Right cardiac atrium (tissue), 5 donors: ENCODE data around the gene EYS. TPM values are rescaled to one million over a fixed set of nuclear protein-coding genes. Genes with fewer than 3 reads are reported as not detected.

Source experiments
- ATAC-seq, 2 donors: fragments of 200-7000 bp; cut with Tn5 transposase; one replicate each; pipeline versions ENCODE4 v1.8.0 to v1.9.1; 2020; ENCODE audit warnings: moderate library complexity in 2 of 2, mild to moderate bottlenecking in 1 of 2
- DNase-seq, 3 donors: peaks; one replicate each; pipeline ENCODE4 v3.0.0-alpha.2; 2020
- H3K27ac ChIP-seq: one replicate; pipeline ENCODE4 v1.5.1; 2013; ENCODE audit warnings: mild to moderate bottlenecking, low read length, control low read depth, moderate library complexity
- H3K27me3 ChIP-seq: one replicate; pipeline ENCODE4 v1.6.1; 2013; ENCODE audit not compliant: control insufficient read depth, insufficient read depth
- H3K4me1 ChIP-seq: one replicate; pipeline ENCODE4 v1.6.1; 2013; ENCODE audit warnings: low read length; ENCODE audit not compliant: control insufficient read depth, insufficient read depth
- H3K4me3 ChIP-seq: one replicate; pipeline ENCODE4 v1.5.1; 2013; ENCODE audit warnings: low read length, control low read depth
- H3K9me3 ChIP-seq: one replicate; pipeline ENCODE4 v1.6.1; 2013; ENCODE audit warnings: low read length; ENCODE audit not compliant: control insufficient read depth
- WGBS: extraction: QIAGEN DNeasy Blood & Tissue Kit; methylation state at CpG from one replicate; pipeline ENCODE4 v1.1.7; 2013; 5-methylcytosine and 5-hydroxymethylcytosine counted together
- intact Hi-C, 4 donors: fragments of 100-400 bp; cut with DNase I; formaldehyde crosslinking; loops; one replicate each; pipeline versions ENCODE4 v1.11.0 to v1.14.0; 2022 to 2023
- polyA plus RNA-seq: library from polyadenylated mRNA; stranded (reverse); fragments of 200-250 nt; gene quantifications from one replicate; pipeline ENCODE4 v1.2.3, GENCODE V29; 2013
- total RNA-seq, 4 donors: library from RNA; stranded (reverse); fragmentation: NEBNext Ultra II Directional; extraction: Animal tissue kit (Norgen Biotek cat#: 25700); gene quantifications; one replicate each; pipeline ENCODE4 v1.2.1, GENCODE V29; 2021
- donor health status: healthy with polysubstance abuse.
- donor health status: DM: no; HTN: yes; CAD: no.
- donor health status: DM: no; HTN: no; CAD: no.
- donor health status: DM: no; HTN: yes; CAD: no; lungs with severe emphysema.
- donor health status: DM: yes; HTN: yes; CAD: no.

Gene EYS
- total and polyA plus RNA-seq, 5 donors, result 0.02 to 0.24 (median 0.06) TPM; not detected in 2

DNA sequence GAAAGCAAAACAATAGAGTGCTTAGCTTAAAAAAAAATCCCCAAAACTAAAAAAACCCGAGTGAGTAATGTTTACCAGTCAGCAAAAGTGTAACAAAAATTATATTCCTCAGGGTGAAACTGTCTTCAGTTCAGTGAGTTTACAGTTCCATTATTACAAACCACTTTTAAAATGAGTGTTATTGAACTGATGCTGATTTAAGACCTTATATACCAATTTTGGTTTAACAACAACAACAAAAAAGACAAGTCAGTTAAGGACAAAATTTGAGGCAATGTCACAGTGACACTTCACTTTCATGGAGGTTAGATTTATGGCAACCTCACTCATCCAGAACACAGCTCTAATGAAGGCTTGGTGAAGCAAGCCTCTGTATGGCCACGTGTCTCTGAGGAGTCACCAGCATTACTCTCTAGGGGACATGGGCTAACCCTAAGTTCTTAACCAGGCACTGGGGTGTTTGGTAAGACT lies 1440.6 kb downstream of the EYS start:
- DNase-seq (no peak), ATAC-seq (no peak)
- intact Hi-C loops, result no loop called here
- WGBS, result 63% methylated on average over 2 of the region's 2 CpGs
- H3K4me3 ChIP-seq, result no peak overlapping the region
- H3K4me1 ChIP-seq, result no peaks in the 10 kb centered on the region
- no peak overlapping the region for H3K27ac ChIP-seq
- H3K9me3 ChIP-seq, result no peaks in the 10 kb centered on the region
- no peaks in the 10 kb centered on the region for H3K27me3 ChIP-seq

DNA sequence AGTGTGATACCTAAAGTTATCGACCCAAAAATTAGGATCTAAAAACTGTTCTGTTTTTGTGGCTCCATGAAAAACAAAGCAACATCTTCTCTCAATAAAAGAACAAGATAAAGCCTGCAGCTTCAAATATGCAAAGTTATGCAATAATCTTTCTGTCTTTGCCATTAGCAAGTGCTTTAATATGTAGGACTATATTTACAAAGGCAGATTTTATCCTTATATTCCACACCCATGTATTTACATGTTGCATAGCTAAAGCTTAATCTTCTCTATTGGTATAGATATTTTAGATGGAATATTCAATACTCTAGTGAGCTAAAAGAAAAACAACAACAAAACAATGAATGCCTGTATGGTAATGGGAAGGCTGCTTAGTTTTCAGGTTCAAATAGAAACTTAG lies 1443.2 kb downstream of the EYS start:
- Histone ChIP-seq H3K9me3 (no peaks in the 10 kb centered on the region), H3K4me3 (no peak overlapping the region), H3K27me3 (no peaks in the 10 kb centered on the region), H3K27ac (no peak overlapping the region), H3K4me1 (no peaks in the 10 kb centered on the region)
- WGBS, result 88% methylated on average over 1 of the region's 1 CpG
- intact Hi-C loops, result no loop called here
- ATAC-seq, result no peak
- no peak for DNase-seq

DNA sequence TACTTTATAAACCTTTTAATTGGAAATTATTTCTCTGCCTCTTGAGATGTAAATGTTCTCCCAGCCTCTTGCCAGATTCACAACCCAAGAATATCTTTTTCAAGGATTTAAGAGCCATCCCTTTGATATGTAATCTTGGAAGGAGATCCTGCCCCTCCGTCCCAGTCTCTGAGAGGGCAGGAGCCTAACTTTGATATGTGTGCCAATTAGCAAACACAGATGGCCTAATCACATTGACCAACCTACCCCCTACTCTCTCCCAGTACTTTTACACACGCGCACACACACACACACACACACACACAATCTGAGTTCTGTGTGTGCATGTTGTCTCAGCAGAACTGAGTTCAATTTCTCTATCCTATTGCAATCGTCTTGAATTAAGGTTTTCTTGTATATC lies 1447.7 kb downstream of the EYS start:
- DNase-seq (no peak), ATAC-seq (no peak)
- intact Hi-C loops, result no loop called here
- no peak overlapping the region for H3K4me3 ChIP-seq
- no peaks in the 10 kb centered on the region for H3K4me1 ChIP-seq
- H3K27me3 ChIP-seq, result no peaks in the 10 kb centered on the region
- H3K27ac ChIP-seq, result no peak overlapping the region
- WGBS, result 68% methylated on average over 4 of the region's 4 CpGs
- H3K9me3 ChIP-seq, result no peaks in the 10 kb centered on the region

DNA sequence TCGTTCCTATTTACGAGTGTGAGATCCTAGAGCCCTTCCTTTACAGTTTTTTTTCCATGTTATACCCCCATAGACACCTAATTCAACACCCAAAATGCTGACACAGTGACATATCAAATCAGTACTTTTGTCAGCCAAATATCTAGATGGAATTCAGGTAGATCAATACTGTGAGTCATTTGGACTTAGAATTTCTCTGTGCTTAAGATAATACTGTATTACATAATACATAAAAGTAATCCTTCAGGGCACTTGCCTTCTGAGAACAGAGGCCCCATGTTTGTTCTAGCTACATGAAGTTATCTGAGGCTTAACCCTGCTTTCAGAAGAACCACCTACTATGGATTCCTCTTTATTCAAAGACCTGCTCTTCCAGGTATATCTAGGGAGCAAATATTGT lies 1448.3 kb downstream of the EYS start:
- ATAC-seq, result no peak
- WGBS, result 44% methylated on average over 2 of the region's 2 CpGs
- no peaks in the 10 kb centered on the region for H3K9me3 ChIP-seq
- intact Hi-C loops, result no loop called here
- DNase-seq, result no peak
- no peaks in the 10 kb centered on the region for H3K4me1 ChIP-seq
- H3K4me3 ChIP-seq, result no peak overlapping the region
- no peaks in the 10 kb centered on the region for H3K27me3 ChIP-seq
- no peak overlapping the region for H3K27ac ChIP-seq

DNA sequence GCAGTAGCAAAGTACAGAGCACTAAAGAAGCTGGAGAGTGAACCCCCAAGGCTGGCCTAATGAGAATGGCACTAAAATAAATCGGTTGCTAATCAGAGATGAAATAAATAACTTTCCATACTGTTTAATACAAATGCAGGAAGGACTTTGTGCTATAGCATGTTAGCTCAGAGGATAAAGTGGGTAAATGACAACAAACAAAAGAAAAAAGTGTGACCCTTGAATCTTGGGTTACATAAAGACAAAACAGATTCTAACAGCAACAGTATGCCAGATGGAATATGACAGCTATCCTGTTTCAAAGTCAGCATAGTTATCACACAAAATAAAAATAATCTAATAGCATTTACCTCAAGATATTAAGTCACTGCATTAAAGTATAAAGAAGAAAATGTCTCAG lies 1448.7 kb downstream of the EYS start:
- no peak overlapping the region for H3K4me3 ChIP-seq
- no peak overlapping the region for H3K27ac ChIP-seq
- H3K4me1 ChIP-seq, result no peaks in the 10 kb centered on the region
- H3K27me3 ChIP-seq, result no peaks in the 10 kb centered on the region
- 72% methylated on average over 1 of the region's 1 CpG for WGBS
- no peaks in the 10 kb centered on the region for H3K9me3 ChIP-seq
- ATAC-seq (no peak), DNase-seq (no peak)
- intact Hi-C loops, result no loop called here

DNA sequence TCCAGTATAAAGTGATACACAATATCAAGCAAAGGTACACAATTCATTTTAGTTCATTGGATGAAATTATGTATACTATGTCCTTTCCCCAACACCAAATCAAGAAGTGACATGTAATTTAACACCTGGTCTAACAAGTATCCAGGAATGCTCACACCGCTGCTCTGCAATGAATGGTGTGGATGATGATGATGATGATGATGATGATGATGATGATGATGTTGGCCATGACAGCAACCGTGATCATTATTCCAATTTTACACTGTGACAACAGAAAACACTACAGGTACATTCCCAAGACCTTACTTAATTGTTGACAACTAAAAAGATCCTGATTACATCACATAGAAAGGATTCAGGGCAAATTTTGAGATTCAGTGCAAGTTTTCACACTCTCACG lies 1449.4 kb downstream of the EYS start:
- no peak for ATAC-seq
- H3K4me3 ChIP-seq, result no peak overlapping the region
- H3K9me3 ChIP-seq, result no peaks in the 10 kb centered on the region
- no peaks in the 10 kb centered on the region for H3K4me1 ChIP-seq
- H3K27me3 ChIP-seq, result no peaks in the 10 kb centered on the region
- no peak overlapping the region for H3K27ac ChIP-seq
- no peak for DNase-seq
- 31% methylated on average over 3 of the region's 3 CpGs for WGBS
- intact Hi-C loops, result no loop called here

DNA sequence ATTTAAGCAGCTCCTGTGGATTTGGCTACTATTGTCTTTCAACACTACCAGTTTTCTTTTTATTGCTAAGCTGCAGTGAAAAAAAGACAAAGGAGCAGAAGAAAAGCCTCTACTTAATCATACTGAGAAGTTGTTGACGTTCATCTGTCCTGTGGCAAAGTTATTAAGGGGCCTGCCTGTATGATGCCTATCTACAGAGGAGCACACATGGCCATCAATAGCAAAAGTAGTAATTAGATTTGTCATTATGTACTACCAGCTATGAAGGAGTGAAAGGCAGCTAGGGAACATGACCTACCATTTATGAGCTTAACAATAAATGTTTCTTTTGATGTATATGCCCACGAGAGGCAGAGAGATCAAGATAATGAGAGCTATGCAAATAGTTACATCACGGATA lies 1450.5 kb downstream of the EYS start:
- 79% methylated on average over 3 of the region's 3 CpGs for WGBS
- H3K9me3 ChIP-seq, result no peaks in the 10 kb centered on the region
- intact Hi-C loops, result no loop called here
- no peaks in the 10 kb centered on the region for H3K4me1 ChIP-seq
- no peaks in the 10 kb centered on the region for H3K27me3 ChIP-seq
- DNase-seq, result no peak
- no peak overlapping the region for H3K27ac ChIP-seq
- no peak overlapping the region for H3K4me3 ChIP-seq
- no peak for ATAC-seq

DNA sequence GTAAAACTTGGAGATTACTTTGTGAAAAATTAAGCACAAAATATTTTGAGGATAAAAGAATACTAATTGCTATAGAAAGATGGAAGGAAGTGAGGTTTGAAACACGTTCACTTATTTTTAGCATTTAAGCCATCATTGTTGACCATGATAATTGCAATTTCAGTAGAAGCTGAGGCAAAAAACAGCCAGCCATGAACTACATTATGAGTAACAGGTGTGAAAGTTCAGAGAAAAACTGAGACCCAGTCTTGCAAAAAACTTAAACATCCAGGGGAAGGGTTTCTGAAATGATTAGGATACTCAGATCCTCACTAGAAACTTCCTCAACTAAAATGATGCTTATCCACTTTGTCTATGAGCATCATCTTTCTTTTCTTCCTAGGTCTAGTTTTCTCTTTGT lies 1452.0 kb downstream of the EYS start:
- DNase-seq (no peak), ATAC-seq (no peak)
- Histone ChIP-seq H3K27ac (no peak overlapping the region), H3K27me3 (no peaks in the 10 kb centered on the region), H3K4me3 (no peak overlapping the region), H3K4me1 (no peaks in the 10 kb centered on the region), H3K9me3 (no peaks in the 10 kb centered on the region)
- intact Hi-C loops, result no loop called here
- WGBS, result 68% methylated on average over 1 of the region's 1 CpG

DNA sequence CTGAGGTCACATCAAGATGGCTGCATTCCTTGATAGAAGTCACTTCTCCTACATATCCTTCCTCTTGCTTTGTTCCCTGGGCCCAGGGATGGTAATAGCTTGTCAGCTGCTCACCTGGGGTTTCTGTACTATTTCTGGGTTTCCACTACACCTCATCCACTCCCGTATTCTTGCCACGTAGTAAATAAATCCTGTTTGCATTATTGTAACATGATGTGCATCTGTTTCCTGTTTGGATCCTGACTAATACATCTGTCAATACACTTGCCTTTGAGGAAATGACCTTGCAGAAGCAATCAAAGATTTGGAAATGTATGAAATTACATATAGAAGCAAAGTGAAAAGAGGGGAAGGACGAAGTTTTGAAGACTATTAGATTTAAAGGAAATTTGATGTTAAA lies 1452.5 kb downstream of the EYS start:
- 47% methylated on average over 3 of the region's 3 CpGs for WGBS
- no peaks in the 10 kb centered on the region for H3K4me1 ChIP-seq
- no peaks in the 10 kb centered on the region for H3K9me3 ChIP-seq
- no peaks in the 10 kb centered on the region for H3K27me3 ChIP-seq
- intact Hi-C loops, result no loop called here
- no peak overlapping the region for H3K27ac ChIP-seq
- DNase-seq, result no peak
- H3K4me3 ChIP-seq, result no peak overlapping the region
- no peak for ATAC-seq

DNA sequence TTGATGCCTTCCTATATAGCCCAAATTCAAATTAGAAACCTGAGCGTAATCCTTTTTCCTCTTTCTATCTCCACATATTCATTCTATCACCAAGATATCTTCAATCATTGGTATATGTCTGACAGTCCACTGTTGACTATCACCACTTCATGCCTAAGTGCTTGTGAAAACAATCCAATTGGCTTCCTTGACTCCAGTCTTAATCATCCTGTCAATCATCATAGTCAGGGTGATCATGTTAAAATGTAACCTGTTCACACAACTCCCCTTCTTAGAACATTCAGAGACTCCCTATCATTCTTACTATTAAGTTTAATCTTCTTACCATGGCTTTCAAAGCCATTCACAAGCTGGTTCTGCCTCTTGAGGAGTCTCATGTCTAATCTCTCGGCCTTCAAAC lies 1454.8 kb downstream of the EYS start:
- ATAC-seq (no peak), DNase-seq (no peak)
- Histone ChIP-seq H3K4me1 (no peaks in the 10 kb centered on the region), H3K27ac (no peak overlapping the region), H3K4me3 (no peak overlapping the region), H3K9me3 (no peaks in the 10 kb centered on the region), H3K27me3 (no peaks in the 10 kb centered on the region)
- intact Hi-C loops, result no loop called here
- 82% methylated on average over 2 of the region's 2 CpGs for WGBS

DNA sequence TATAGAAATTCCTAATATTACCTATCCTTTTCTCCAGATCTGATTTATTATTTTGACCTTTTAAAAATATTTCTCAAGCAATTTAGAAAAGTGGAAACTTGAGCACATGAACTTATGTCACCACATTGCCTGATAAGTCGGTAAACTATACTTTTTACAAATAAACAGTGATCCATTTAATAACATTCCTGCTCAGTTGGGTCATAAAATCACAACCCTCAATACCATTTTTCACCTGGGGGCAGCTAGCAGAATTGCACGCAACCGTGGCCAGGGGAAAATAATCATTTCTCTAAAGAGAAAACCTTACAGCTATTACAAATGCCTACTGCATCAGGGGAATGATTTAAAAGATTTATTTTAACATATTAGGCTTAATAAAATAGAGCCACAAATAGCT lies 1456.9 kb downstream of the EYS start:
- intact Hi-C loops, result no loop called here
- H3K9me3 ChIP-seq, result no peaks in the 10 kb centered on the region
- no peaks in the 10 kb centered on the region for H3K4me1 ChIP-seq
- 77% methylated on average over 3 of the region's 3 CpGs for WGBS
- no peak for DNase-seq
- no peak overlapping the region for H3K4me3 ChIP-seq
- ATAC-seq, result no peak
- no peak overlapping the region for H3K27ac ChIP-seq
- H3K27me3 ChIP-seq, result no peaks in the 10 kb centered on the region

DNA sequence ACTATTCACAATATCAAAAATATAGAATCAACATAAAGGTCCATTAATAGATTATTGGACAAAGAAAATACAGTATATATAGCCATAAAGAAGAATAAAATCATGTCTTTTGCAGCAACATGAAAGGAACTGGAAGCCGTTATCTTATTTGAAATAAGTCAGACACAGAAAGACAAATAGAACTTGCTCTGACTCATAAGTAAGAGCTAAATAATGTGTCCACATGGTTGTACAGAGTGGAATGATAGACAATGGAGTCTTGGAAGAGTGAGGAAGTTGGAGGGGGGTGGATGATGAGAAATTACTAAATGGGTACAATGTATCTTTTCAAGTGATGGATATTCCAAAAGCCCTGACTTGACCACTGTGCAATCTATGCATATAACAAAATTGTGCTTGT lies 1457.9 kb downstream of the EYS start:
- H3K4me3 ChIP-seq, result no peak overlapping the region
- H3K27me3 ChIP-seq, result no peaks in the 10 kb centered on the region
- WGBS, result 83% methylated on average over 1 of the region's 1 CpG
- H3K27ac ChIP-seq, result no peak overlapping the region
- no peaks in the 10 kb centered on the region for H3K9me3 ChIP-seq
- no peaks in the 10 kb centered on the region for H3K4me1 ChIP-seq
- ATAC-seq (no peak), DNase-seq (no peak)
- intact Hi-C loops, result no loop called here
